Measurements from ENCODE around the gene LRRC74B.

- TF ChIP-seq POLR2A (IDR thresholded peaks at IDR 0.05; ENCODE audit: extremely low read depth, insufficient read length) (no peak), CTCF (IDR thresholded peaks at IDR 0.05; ENCODE audit: low read depth, low read length) (no peak), MYC (IDR thresholded peaks at IDR 0.05; ENCODE audit: low read depth, low read length) (no peak)
Measured at GRCh38 chr22:21031545-21032036, 14.2 kb upstream of the LRRC74B start.
